ENCODE results near the gene ZNF774. TPM values are rescaled to one million over a fixed set of nuclear protein-coding genes. Genes with fewer than 3 reads are reported as not detected.

The ZNF774 gene
- total and polyA plus RNA-seq, 10 of the 15 experiments (the other 5 are each of a cell fraction or from before 2014, with no cell fraction given), result 0.35 to 2.5 (median 1.7) TPM

DNA sequence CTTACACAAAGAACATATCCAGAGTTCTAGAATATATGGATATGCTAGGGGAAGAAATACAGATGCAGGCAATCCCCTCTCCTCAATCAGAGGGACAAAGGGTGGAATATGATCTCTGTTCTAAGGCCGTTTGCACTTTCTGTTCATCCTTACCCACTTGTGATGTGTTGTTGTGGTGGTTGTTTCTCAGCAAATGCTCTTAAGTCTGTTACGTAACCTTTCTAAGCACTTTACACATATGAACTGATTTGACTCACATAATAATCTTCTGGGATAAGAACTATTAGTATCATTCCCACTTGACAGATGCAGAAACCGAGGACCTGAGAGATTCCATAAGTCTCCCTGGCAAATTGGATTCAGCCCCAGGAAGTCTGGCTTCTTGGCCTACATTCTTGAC is 46.2 kb upstream of the ZNF774 start:
- RAD21 ChIA-PET (ENCODE audit: unreplicated experiment), result interaction anchor here (0.6 to 2.1 kb wide), 9 partner anchors 13 to 626 kb away, joined by 3 to 23 read pairs (median 4); partner anchors contain the start of genes CIB1, GDPGP1 and HDDC3
- DNase-seq (ENCODE audit: low read depth, low spot score) (no peak), FAIRE-seq (peak; percentile 31), ATAC-seq (no peak)
- Histone ChIP-seq H3K4me3 (peak overlapping the region; percentile 17; the same call in 1 of the 2 replicates), H3K36me3 (ENCODE audit: control insufficient read depth in 2 of 2, insufficient read depth in 2 of 2, low read length in 1 of 2) (no peaks in the 10 kb centered on the region), H3K4me2 (ENCODE audit: control insufficient read depth, insufficient read depth) (no peak overlapping the region; the same call in 1 of the 2 replicates), H3K27me3 (replicated peaks in 1 of 2; ENCODE audit: control insufficient read depth in 2 of 2, insufficient read depth in 2 of 2, low read length in 1 of 2) (no peaks in the 10 kb centered on the region), H3K9me3 (replicated peaks; ENCODE audit: control insufficient read depth, insufficient read depth, low read length) (no peaks in the 10 kb centered on the region), H3K79me2 (ENCODE audit: control insufficient read depth, insufficient read depth, low read length) (no peaks in the 10 kb centered on the region), H4K20me1 (ENCODE audit: control insufficient read depth, insufficient read depth) (no peaks in the 10 kb centered on the region), H2AFZ (ENCODE audit: control insufficient read depth, low read depth, low read length) (peak overlapping the region; percentile 82; the same call in 1 of the 2 replicates), H3K27ac (ENCODE audit: control insufficient read depth, insufficient read depth) (peak overlapping the region; percentile 60), H3K9ac (ENCODE audit: control insufficient read depth, insufficient read depth, low read length) (peak overlapping the region; percentile 21; the same call in 1 of the 2 replicates), H3K4me1 (ENCODE audit: control insufficient read depth, insufficient read depth, low read length) (peaks cover 23% of the 10 kb centered on the region)
- CTCF ChIA-PET, result interaction anchor here (0.6 to 9.6 kb wide), 15 partner anchors 13 to 629 kb away, joined by 3 to 142 read pairs (median 8); partner anchors contain the start of genes CIB1, HDDC3 and UNC45A
- in situ Hi-C loops (cut with MboI) (no loop called here), intact Hi-C loops (cut with micrococcal nuclease; ENCODE audit: unreplicated experiment) (no loop called here)
- POLR2A ChIA-PET, result interaction anchor here (0.6 kb wide), 4 partner anchors 86 to 384 kb away, joined by 3 to 7 read pairs (median 4); no protein-coding TSS in a partner anchor
- WGBS (ENCODE audit: insufficient coverage, insufficient replicate concordance, low lambda C conversion rate, missing lambda C conversion rate), result 68% methylated on average over 3 of the region's 3 CpGs
- SMC1A ChIA-PET (ENCODE audit: uncharacterized antibody, unreplicated experiment), result interaction anchor here (0.6 to 9.2 kb wide), 18 partner anchors 8 to 629 kb away, joined by 3 to 90 read pairs (median 4); partner anchors contain the start of genes CIB1, GDPGP1 and UNC45A
- no TSS peak for BruUV-seq (replicated peaks)
- TF ChIP-seq, protein P1, sequence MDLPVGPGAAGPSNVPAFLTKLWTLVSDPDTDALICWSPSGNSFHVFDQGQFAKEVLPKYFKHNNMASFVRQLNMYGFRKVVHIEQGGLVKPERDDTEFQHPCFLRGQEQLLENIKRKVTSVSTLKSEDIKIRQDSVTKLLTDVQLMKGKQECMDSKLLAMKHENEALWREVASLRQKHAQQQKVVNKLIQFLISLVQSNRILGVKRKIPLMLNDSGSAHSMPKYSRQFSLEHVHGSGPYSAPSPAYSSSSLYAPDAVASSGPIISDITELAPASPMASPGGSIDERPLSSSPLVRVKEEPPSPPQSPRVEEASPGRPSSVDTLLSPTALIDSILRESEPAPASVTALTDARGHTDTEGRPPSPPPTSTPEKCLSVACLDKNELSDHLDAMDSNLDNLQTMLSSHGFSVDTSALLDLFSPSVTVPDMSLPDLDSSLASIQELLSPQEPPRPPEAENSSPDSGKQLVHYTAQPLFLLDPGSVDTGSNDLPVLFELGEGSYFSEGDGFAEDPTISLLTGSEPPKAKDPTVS (IDR thresholded peaks at IDR 0.05; ENCODE audit: low read depth, low read length), result no peak
- TF ChIP-seq RUNX3 (IDR thresholded peaks at IDR 0.05; ENCODE audit: low read length) (no peak), CHD1 (IDR thresholded peaks at IDR 0.05; ENCODE audit: low read depth, low read length) (no peak), HCFC1 (IDR thresholded peaks at IDR 0.05; ENCODE audit: low read length) (no peak), LARP7 (IDR thresholded peaks at IDR 0.05) (no peak), GATAD2B (conservative IDR thresholded peaks at IDR 0.05; ENCODE audit: low read depth) (no peak), NFYA (IDR thresholded peaks at IDR 0.05; ENCODE audit: borderline replicate concordance, low read depth, low read length) (no peak)
